HK-2 (cell line): ENCODE measurements around the gene SLC49A3.
"Not testable (repeated sequence)": the region's sequence is repeated elsewhere in the genome, so short reads cannot be mapped to it uniquely, and the experiment has no call there.

Source experiments
- DNase-seq: peaks from one replicate; pipeline ENCODE4 v3.0.0-alpha.2; 2018; ENCODE audit not compliant: unreplicated experiment

Gene SLC49A3

GRCh38 chr4:703336-704197 is 14.6 kb upstream of the SLC49A3 start:
- DNase-seq, result no peak

DNA sequence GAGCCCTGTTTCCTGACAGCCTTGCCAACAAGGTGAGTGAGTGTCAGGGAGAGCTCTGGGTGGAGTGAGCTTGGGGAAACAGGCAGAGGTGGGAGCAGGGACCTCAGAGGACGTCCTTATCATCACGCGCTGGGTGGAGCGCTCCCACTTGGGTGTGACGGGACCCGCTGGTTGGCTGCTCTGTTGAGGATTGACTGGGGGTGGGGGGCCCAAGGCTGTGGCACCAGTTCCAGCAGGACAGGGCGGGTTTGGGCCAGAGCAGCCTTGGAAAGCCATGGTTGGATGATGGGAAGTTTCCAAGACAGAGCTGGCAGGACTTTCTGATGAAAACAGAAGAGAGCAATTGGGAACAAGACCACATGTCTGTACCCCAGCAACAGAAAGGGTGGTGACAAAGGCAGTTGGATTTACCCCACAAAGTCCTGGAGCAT is 13.7 kb upstream of the SLC49A3 start:
- DNase-seq, result no peak

GRCh38 chr4:700587-701264 is 11.8 kb upstream of the SLC49A3 start:
- DNase-seq, result no peak

DNA sequence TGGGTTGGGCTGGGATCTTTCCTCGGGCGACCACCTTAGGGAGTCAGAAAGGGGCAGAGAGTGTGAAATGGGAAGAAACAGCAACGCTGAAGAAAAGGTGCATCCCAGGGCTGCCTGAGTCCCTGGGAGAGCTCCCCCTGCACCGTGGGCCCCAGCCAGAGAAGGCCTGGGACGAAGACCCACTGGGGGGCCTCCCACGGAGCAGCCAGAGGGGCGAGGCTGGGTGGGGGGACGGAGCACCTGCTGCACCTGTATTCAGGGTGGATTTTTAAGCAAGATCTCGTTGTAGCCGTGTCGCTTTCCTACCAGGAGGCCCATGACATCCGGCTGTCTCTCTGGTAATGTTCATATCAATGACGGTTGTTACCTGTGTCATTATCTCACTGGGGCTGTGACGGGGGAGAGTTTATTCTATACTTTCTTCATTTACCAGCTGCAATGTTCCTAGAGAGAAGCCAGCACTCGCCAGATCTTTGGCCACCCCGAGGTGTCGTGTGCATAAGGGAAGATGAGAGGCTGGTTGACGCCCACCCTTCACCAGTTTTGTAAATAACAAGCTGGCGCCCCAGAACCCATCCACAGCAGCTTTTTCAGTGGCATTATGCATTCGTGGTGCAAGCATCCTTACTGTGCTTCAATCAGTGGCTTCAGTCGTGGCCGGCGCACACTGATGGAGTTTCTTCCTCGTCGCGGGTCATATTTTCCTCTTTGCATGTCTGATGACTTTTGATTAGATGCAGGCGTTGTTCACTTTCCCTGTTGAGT is 11.0 kb upstream of the SLC49A3 start:
- no peak for DNase-seq

DNA sequence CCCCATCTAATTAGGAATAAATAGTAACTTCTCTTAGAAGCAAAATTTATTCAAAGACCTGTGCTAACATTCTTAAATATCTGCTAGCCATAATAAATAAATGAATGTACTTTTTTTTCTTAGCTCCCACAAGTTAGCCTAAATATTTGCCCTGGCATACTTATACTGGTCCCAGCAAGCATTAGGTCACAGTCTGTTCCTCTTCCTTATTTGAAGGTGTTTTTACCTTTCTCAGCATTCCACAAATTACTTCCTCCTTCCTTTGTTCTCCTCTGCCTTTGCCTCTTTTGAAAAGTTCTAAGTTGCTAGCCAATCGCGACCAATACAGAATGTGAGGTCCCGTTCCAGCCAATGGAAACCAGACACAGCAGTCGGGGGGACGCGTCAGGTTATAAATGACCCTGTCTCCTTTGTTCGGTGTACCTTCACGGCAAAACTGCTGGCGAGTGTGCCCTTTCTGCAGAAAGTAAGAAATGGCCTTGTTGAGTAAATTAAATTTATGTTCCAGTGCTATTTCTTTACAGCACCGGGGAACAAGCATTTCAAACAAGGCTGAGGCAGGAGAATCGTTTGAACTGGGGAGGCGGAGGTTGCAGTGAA is 5.5 kb upstream of the SLC49A3 start:
- DNase-seq, result not testable (repeated sequence)

- no peak for DNase-seq
Observed at GRCh38 chr4:692771-693554, 4.0 kb upstream of the SLC49A3 start.

- no peak for DNase-seq
Observed at GRCh38 chr4:689723-690122, 772 bp upstream of the SLC49A3 start.

DNA sequence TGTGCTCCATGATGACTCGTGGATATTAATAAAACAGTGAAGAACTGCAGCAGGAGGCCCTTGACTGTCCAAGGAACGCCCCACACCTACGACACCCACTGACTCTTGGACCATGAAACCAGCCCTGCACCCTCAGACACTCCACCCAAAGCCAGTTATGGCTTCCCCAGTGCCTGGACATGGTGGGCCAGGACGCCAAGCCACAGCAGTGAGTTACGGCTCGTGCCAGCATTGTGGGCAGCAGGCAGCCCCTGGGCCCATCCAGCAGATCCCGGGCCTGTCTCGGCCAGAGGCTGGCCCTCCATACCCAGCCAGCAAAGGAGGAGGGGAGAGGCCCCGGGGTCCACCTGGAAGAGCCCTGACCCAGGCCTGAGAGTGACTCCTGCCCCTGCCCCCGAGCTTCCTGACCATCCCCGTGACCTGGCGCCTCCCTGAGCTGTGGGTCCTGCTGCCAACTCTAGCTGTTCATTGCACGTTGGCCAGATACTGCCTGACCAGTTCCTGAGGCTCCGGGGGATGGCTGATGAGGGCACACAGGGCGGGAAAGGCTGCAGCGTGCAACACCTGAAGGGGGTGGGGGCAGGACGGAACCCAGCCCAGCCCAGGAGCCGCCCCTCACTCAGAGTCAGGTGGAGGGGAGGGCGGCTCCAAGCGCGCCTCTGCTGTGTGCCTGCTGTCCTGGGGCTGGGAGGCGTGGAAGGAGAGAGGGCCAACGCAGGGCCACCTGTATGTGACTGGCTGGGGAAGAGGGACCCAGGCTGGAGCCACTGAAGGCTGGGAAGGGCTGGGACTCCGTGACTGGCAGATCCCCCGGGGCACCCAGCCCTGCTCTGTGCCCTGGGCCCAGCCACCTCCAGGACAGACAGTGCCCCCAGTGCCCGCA is 739 bp downstream of the SLC49A3 start:
- DNase-seq, result no peak

DNA sequence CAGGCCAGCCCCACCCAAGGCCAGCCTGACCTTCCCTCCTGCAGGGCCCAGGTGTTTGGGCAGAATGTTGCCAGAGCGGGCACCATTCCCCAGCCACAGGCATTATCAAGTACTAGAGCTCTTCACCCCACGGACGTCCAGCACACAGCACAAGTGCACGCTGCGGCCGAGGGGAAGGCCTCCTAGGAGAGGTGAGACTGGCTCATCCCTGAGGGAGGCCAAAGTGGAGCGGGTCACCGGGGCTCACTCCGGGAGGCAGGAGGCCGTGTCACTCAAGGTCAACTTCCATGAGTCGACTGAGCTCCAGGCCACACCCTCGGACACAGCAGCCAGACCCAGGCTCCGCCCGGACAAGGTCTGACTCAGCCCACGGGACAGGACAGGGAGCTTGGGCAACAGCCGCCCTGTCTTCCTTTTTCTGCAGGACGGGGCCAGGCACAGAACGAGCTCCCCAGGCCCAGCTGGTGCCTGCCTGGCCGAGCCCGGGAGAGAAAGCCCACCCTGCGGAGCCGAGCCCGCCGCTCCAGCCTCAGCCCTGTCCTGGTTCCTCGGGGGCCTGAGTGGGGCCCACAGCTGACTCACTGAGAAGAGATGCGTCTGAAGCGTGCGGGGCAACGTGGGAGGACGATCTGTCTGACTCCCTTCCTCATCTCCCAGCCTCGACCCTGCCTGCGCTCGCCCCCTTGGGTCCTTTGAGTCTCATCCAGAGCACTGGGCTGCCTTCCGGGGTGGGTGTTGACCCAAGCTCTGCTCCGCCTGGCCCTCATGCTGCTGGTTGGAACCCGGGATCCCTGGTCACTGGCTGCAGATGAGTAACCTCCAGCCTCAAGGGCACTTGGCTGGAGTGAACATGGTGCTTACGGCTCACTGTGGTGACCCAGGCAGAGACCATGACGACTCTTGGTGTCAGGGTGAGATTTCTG is 1.6 kb downstream of the SLC49A3 start:
- DNase-seq, result peak; percentile 97

DNA sequence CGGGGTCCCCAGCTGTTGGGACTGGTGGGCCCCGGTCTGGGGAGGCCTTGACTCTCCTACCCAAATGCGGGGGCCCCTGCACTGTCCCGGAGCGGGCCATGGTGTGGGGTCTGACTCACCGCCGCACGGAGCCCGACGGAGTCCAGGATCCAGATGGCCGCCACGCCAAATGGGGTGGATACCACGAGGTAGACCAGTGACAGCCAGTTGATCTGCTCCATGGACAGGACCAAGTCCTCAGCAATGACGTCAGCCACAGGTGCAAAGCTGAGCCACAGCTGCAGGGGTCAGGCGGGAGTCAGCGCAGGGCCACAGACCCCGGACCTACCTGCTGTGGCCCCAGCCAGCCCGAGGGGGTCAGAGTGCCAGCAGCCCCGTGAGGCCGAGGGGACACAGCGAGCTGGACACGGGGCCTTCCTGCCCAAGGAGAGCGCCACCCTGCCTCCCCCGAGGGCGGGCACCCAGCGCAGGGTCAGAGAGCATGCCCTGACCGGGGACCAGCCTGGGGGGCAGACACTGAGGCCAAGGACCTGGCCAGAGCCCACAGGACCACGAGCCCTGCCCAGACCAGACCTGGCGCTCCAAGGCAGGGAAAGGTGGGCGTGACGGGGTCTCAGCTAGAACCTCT is 2.4 kb downstream of the SLC49A3 start:
- DNase-seq, result no peak

- no peak for DNase-seq
Observed at GRCh38 chr4:685679-686412, 3.1 kb downstream of the SLC49A3 start.

DNA sequence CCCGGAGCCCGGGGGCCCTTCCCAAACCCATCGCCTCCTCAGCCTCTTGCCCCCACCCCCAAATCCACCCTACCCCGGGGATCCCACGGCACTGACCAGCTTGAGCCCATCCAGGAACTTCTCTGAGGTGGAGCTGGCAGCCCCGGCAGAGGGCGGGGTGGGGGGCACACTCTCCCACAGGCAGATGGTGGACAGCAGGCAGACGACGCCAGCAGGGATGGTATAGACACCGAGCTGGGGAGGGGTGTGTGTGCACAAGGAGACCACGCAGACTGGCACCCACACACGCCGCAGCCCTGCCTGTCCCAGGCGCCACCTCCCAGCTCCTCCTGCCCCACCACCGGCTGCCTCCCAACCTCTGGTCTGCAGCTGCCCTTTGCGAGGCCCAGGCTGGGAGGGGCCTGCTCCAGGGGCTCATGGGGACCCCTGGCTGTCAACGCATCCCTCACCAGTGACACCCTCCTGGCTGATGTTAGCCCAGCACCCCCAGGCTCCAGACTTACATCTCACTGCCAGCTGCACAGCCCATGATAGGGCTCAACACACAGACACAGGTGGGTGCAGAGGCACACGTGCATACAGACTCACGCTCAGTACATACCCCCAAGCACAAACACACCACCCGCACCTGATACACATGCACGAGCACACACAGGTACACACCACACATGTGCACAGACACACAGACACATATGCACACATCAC is 4.2 kb downstream of the SLC49A3 start:
- DNase-seq, result no peak

- DNase-seq, result peak; percentile 58
Observed at GRCh38 chr4:683982-684622, 4.8 kb downstream of the SLC49A3 start.

- no peak for DNase-seq
Observed at GRCh38 chr4:683247-683897, 5.6 kb downstream of the SLC49A3 start.

GRCh38 chr4:682490-683172 is 6.3 kb downstream of the SLC49A3 start:
- DNase-seq, result no peak
